Epithelial cell of esophagus (primary cell): ENCODE measurements around the gene SEMA4A.
"Not testable (repeated sequence)": the region's sequence is repeated elsewhere in the genome, so short reads cannot be mapped to it uniquely, and the experiment has no call there.

Experiments used
- DNase-seq: peaks from one replicate; pipeline ENCODE4 v3.0.0; 2010; ENCODE audit warnings: low read depth
- H3K4me3 ChIP-seq: 2 replicates; pipeline ENCODE4 v1.5.1; 2011; ENCODE audit warnings: mild to moderate bottlenecking, low read length, control low read depth
- CTCF ChIP-seq: IDR thresholded peaks from 2 replicates; pipeline ENCODE4 v1.5.1; 2011; ENCODE audit warnings: low read depth, mild to moderate bottlenecking, low read length, control low read depth, inconsistent platforms; ENCODE audit not compliant: insufficient read depth; ENCODE audit errors: missing control alignments

Gene SEMA4A

GRCh38 chr1:156121457-156121856 is 31.9 kb upstream of the SEMA4A start:
- no peak for TF ChIP-seq CTCF
- peak overlapping the region; percentile 48 for H3K4me3 ChIP-seq
- no peak for DNase-seq

- DNase-seq: no peak
- no peak for TF ChIP-seq CTCF
- H3K4me3 ChIP-seq: peak overlapping the region; percentile 48
Observed at GRCh38 chr1:156122086-156122485, 31.3 kb upstream of the SEMA4A start.

- peak overlapping the region; percentile 48 for H3K4me3 ChIP-seq
- TF ChIP-seq CTCF: peak; percentile 43
Observed at GRCh38 chr1:156122519-156123355, 30.6 kb upstream of the SEMA4A start.

GRCh38 chr1:156123356-156124196 is 29.8 kb upstream of the SEMA4A start:
- TF ChIP-seq CTCF: peak; percentile 20
- peak overlapping the region; percentile 48 for H3K4me3 ChIP-seq
- DNase-seq: peak; percentile 99

More at GRCh38 chr1:156122519-156123355, 30.6 kb upstream of the SEMA4A start:
- DNase-seq: peak; percentile 52

- peak overlapping the region; percentile 33 for H3K4me3 ChIP-seq
- TF ChIP-seq CTCF: no peak
Observed at GRCh38 chr1:156124557-156125483, 28.6 kb upstream of the SEMA4A start.

GRCh38 chr1:156125544-156125943 is 27.8 kb upstream of the SEMA4A start:
- not testable (repeated sequence) for DNase-seq, H3K4me3 ChIP-seq

More at GRCh38 chr1:156124557-156125483, 28.6 kb upstream of the SEMA4A start:
- peak; percentile 70 for DNase-seq
